IPS-20b (cell line): ENCODE results near the gene CLIC3.

ENCODE experiments used
- H3K27ac ChIP-seq: one replicate; pipeline ENCODE4 v1.5.1; 2013; ENCODE audit warnings: low read length
- H3K27me3 ChIP-seq: 2 replicates; pipeline ENCODE4 v1.6.1; 2013; ENCODE audit warnings: mild to moderate bottlenecking, low read length, inconsistent platforms; ENCODE audit not compliant: insufficient read depth
- H3K36me3 ChIP-seq: 2 replicates; pipeline ENCODE4 v1.6.1; 2013; ENCODE audit warnings: low read depth, mild to moderate bottlenecking, inconsistent platforms, low read length, moderate library complexity; ENCODE audit not compliant: insufficient read depth
- H3K4me1 ChIP-seq: 2 replicates; pipeline ENCODE4 v1.6.1; 2013; ENCODE audit warnings: mild to moderate bottlenecking, control low read depth, inconsistent platforms, low read length, moderate library complexity; ENCODE audit not compliant: insufficient read depth
- H3K4me3 ChIP-seq: 2 replicates; pipeline ENCODE4 v1.5.1; 2013; ENCODE audit warnings: mild to moderate bottlenecking, low read length, inconsistent platforms
- H3K9ac ChIP-seq: 2 replicates; pipeline ENCODE4 v1.6.1; 2013; ENCODE audit warnings: low read depth, mild to moderate bottlenecking, inconsistent platforms, low read length, moderate library complexity
- H3K9me3 ChIP-seq: 2 replicates; pipeline ENCODE4 v1.6.1; 2013; ENCODE audit warnings: mild to moderate bottlenecking, low read depth, low read length, inconsistent platforms; ENCODE audit not compliant: insufficient read depth

CLIC3 gene

GRCh38 chr9:136949239-136949816 is 47.0 kb downstream of the CLIC3 start:
- Histone ChIP-seq H3K4me3 (peak overlapping the region; percentile 58; the same call in 1 of the 2 replicates), H3K27me3 (no peaks in the 10 kb centered on the region), H3K9me3 (no peaks in the 10 kb centered on the region), H3K9ac (peak overlapping the region; percentile 74; the same call in 1 of the 2 replicates), H3K36me3 (no peaks in the 10 kb centered on the region), H3K27ac (no peak overlapping the region), H3K4me1 (peaks cover 5% of the 10 kb centered on the region; the same call in 1 of the 2 replicates)

- H3K9me3 ChIP-seq, result no peaks in the 10 kb centered on the region
- H3K27me3 ChIP-seq, result no peaks in the 10 kb centered on the region
- H3K4me1 ChIP-seq, result peaks cover 5% of the 10 kb centered on the region; the same call in 1 of the 2 replicates
- no peaks in the 10 kb centered on the region for H3K36me3 ChIP-seq
- H3K9ac ChIP-seq, result no peak overlapping the region
- no peak overlapping the region for H3K4me3 ChIP-seq
- H3K27ac ChIP-seq, result no peak overlapping the region
Measured at GRCh38 chr9:136947955-136948510, 48.3 kb downstream of the CLIC3 start.

GRCh38 chr9:136947028-136947891 is 49.1 kb downstream of the CLIC3 start:
- H3K4me1 ChIP-seq, result peaks cover 5% of the 10 kb centered on the region; the same call in 1 of the 2 replicates

GRCh38 chr9:136946228-136947027 is 49.9 kb downstream of the CLIC3 start:
- H3K27me3 ChIP-seq, result no peaks in the 10 kb centered on the region
- no peak overlapping the region for H3K4me3 ChIP-seq
- H3K4me1 ChIP-seq, result peaks cover 5% of the 10 kb centered on the region; the same call in 1 of the 2 replicates
- H3K9ac ChIP-seq, result no peak overlapping the region
- H3K9me3 ChIP-seq, result no peaks in the 10 kb centered on the region
- H3K36me3 ChIP-seq, result peaks cover 6% of the 10 kb centered on the region
- no peak overlapping the region for H3K27ac ChIP-seq

More at GRCh38 chr9:136947028-136947891, 49.1 kb downstream of the CLIC3 start:
- Histone ChIP-seq H3K9me3 (no peaks in the 10 kb centered on the region), H3K9ac (no peak overlapping the region), H3K4me3 (no peak overlapping the region), H3K27ac (no peak overlapping the region), H3K36me3 (no peaks in the 10 kb centered on the region; the same call in 1 of the 2 replicates), H3K27me3 (no peaks in the 10 kb centered on the region)

- Histone ChIP-seq H3K9ac (no peak overlapping the region), H3K9me3 (no peaks in the 10 kb centered on the region), H3K4me1 (peaks cover 4% of the 10 kb centered on the region; the same call in 1 of the 2 replicates), H3K27me3 (no peaks in the 10 kb centered on the region), H3K4me3 (no peak overlapping the region), H3K36me3 (peaks cover 13% of the 10 kb centered on the region), H3K27ac (no peak overlapping the region)
Measured at GRCh38 chr9:136945333-136946227, 50.8 kb downstream of the CLIC3 start.
